OCI-LY3 (cell line): ENCODE data around the gene PLCH2.

ENCODE experiments used
- H2AFZ ChIP-seq: fragments of 200-600, 300-600 bp; shearing (Covaris generic); 2 replicates; pipeline ENCODE4 v1.6.0; 2014; ENCODE audit warnings: antibody characterized with exemption, low read depth, low read length
- H3K27ac ChIP-seq: fragments of 200-600, 300-600 bp; sonication (generic); 2 replicates; pipeline ENCODE4 v1.5.1; 2014; ENCODE audit warnings: mild to moderate bottlenecking, low read length, moderate library complexity, mixed read lengths
- H3K27me3 ChIP-seq: fragments of 200-600, 300-600 bp; sonication (generic); 2 replicates; pipeline ENCODE4 v1.6.1; 2014; ENCODE audit warnings: low read depth, low read length, mixed read lengths
- H3K36me3 ChIP-seq: fragments of 200-600, 300-600 bp; sonication (generic); replicated peaks from 2 replicates; pipeline ENCODE3; 2014; ENCODE audit warnings: low read depth, low read length, mixed read lengths
- H3K4me1 ChIP-seq: fragments of 300-600, 200-600 bp; sonication (generic); 2 replicates; pipeline ENCODE4 v1.6.1; 2014; ENCODE audit warnings: low read length, mixed read lengths
- H3K4me2 ChIP-seq: fragments of 200-600, 300-600 bp; sonication (generic); 2 replicates; pipeline ENCODE4 v1.6.1; 2014; ENCODE audit warnings: low read length, mixed read lengths
- H3K4me3 ChIP-seq: fragments of 300-600, 200-600 bp; sonication (generic); 2 replicates; pipeline ENCODE4 v1.5.1; 2014; ENCODE audit warnings: antibody characterized with exemption, mild to moderate bottlenecking, low read length, moderate library complexity
- H3K79me2 ChIP-seq: fragments of 300-600, 200-600 bp; shearing (Covaris generic); 2 replicates; pipeline ENCODE4 v1.6.1; 2014; ENCODE audit warnings: mild to moderate bottlenecking, low read length, mixed read lengths
- H3K9ac ChIP-seq: fragments of 300-600, 200-600 bp; shearing (Covaris generic); 2 replicates; pipeline ENCODE4 v1.6.0; 2014; ENCODE audit warnings: mild to moderate bottlenecking, low read length, moderate library complexity
- H3K9me3 ChIP-seq: fragments of 200-600, 300-600 bp; shearing (Covaris generic); 2 replicates; pipeline ENCODE4 v1.6.1; 2014; ENCODE audit warnings: low read length, mixed read lengths; ENCODE audit not compliant: insufficient read depth
- H4K20me1 ChIP-seq: fragments of 200-600, 300-600 bp; sonication (generic); 2 replicates; pipeline ENCODE4 v1.6.1; 2016; ENCODE audit warnings: low read length, mixed read lengths; ENCODE audit not compliant: insufficient read depth
- CTCF ChIP-seq: fragments of 200-600, 300-600 bp; sonication (generic); IDR thresholded peaks from 2 replicates; pipeline ENCODE4 v1.5.1; 2014; ENCODE audit warnings: antibody characterized with exemption, low read length, low read depth
- EZH2phosphoT487 ChIP-seq: fragments of 200-600 bp; shearing (Covaris generic); IDR thresholded peaks from 2 replicates; pipeline ENCODE4 v1.6.1; 2018; ENCODE audit warnings: antibody characterized with exemption, mixed run types, low read depth

PLCH2 gene

DNA sequence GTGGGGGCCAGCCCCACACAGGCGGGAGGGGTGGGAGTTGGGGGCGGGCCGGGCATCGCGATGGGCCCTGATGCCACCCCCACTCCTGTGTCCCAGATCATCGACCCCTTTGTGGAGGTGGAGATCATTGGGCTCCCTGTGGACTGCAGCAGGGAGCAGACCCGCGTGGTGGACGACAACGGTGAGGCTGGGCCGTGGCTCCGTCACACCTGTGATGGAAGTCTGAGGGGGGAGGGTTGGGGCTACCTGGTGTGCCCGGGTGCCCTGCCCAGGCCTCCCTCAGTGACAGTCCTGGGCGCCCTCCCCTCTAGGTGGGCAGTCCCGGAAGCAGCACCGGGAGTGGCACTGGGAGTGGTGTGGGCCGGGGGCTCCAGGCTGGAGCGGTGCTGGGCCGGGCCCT is 22.6 kb downstream of the PLCH2 start:
- Histone ChIP-seq H3K9ac (no peak overlapping the region), H3K9me3 (no peaks in the 10 kb centered on the region), H3K4me2 (no peak overlapping the region), H2AFZ (no peak overlapping the region), H3K4me3 (no peak overlapping the region), H3K36me3 (no peaks in the 10 kb centered on the region), H3K27me3 (no peaks in the 10 kb centered on the region), H3K79me2 (no peaks in the 10 kb centered on the region), H3K4me1 (no peaks in the 10 kb centered on the region), H4K20me1 (no peaks in the 10 kb centered on the region), H3K27ac (no peak overlapping the region)
- TF ChIP-seq EZH2phosphoT487 (no peak), CTCF (no peak)

DNA sequence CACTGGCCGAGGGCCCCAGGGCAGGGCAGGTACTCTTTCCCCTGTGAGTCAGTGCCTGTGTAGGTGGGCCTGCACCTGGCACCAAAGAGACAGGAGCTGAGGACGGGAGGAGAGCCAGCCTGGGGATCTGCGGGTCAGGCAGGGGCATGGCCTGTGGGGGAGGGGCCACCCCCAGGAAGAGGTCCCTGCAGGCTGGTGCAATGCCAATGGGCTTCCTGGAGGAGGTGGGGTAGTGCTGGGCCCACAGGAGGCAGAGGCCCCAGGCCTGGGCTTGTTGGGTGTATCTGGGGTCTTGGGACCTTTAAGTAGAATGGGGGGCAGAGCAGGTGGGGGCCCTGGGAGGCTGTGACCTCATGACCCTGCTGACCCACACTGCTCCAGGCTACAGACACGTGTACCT is 23.2 kb downstream of the PLCH2 start:
- H3K79me2 ChIP-seq = no peaks in the 10 kb centered on the region
- H4K20me1 ChIP-seq = no peaks in the 10 kb centered on the region
- no peak overlapping the region for H2AFZ ChIP-seq
- H3K36me3 ChIP-seq = no peaks in the 10 kb centered on the region
- H3K4me1 ChIP-seq = no peaks in the 10 kb centered on the region
- H3K9ac ChIP-seq = no peak overlapping the region
- TF ChIP-seq EZH2phosphoT487 = no peak
- no peak for TF ChIP-seq CTCF
- H3K4me3 ChIP-seq = no peak overlapping the region
- H3K9me3 ChIP-seq = no peaks in the 10 kb centered on the region
- H3K27me3 ChIP-seq = no peaks in the 10 kb centered on the region
- no peak overlapping the region for H3K4me2 ChIP-seq
- no peak overlapping the region for H3K27ac ChIP-seq

GRCh38 chr1:2499986-2500596 is 24.0 kb downstream of the PLCH2 start:
- Histone ChIP-seq H4K20me1 (no peaks in the 10 kb centered on the region), H3K36me3 (no peaks in the 10 kb centered on the region), H3K4me1 (no peaks in the 10 kb centered on the region), H3K79me2 (no peaks in the 10 kb centered on the region), H3K27ac (no peak overlapping the region), H2AFZ (no peak overlapping the region), H3K4me2 (no peak overlapping the region), H3K27me3 (no peaks in the 10 kb centered on the region), H3K9me3 (no peaks in the 10 kb centered on the region), H3K4me3 (no peak overlapping the region), H3K9ac (no peak overlapping the region)
- no peak for TF ChIP-seq EZH2phosphoT487
- no peak for TF ChIP-seq CTCF

DNA sequence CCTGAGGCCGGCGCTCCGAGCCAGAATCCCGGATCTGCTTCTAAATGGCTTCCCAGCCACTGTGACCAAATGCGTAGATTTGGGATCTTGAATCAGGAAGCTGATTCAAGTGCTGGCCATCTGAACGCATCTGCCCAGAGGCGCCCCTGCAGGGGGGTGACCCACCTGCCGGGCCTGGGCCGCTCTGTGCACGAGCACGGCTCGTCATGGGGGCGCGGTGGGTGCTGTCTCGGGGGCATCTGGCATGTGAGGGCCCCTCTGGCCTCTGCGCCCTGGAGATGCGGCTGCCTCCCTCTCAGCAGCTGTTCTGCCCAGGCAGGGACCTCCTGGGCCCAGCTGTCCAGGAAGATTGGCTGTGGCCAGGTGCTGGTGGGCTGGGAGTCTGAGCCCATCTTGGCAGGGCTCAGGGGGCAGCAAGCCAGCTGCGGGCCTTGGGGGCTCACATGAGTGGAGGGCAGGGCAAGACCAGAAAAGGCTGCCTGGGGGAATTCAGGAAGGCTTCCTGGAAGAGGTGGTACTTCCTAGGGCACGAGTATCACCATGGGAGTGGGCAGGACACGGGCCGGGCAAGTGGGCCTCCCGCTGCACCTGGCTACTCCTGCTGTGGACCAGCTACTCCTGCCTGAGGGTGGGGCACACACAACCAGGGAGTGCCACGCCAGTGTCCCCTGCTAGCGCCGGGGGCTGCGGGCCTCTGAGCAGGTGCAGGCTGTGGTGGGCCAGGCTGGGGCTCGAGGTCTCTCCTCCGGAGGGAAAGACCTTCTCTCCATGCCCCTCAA is 25.1 kb downstream of the PLCH2 start:
- Histone ChIP-seq H3K4me2 (no peak overlapping the region), H3K79me2 (no peaks in the 10 kb centered on the region), H3K9ac (no peak overlapping the region), H2AFZ (no peak overlapping the region), H3K4me3 (no peak overlapping the region), H4K20me1 (no peaks in the 10 kb centered on the region), H3K27ac (no peak overlapping the region), H3K4me1 (no peaks in the 10 kb centered on the region), H3K27me3 (no peaks in the 10 kb centered on the region), H3K9me3 (no peaks in the 10 kb centered on the region), H3K36me3 (no peaks in the 10 kb centered on the region)
- TF ChIP-seq EZH2phosphoT487 (no peak), CTCF (no peak)
